GM19193 (cell line): Measurements from ENCODE around the gene ARHGAP25.

Experiments
- POLR2A ChIP-seq: IDR thresholded peaks from 4 replicates; pipeline ENCODE4 v1.6.1; 2011; ENCODE audit not compliant: insufficient read depth, insufficient read length; ENCODE audit errors: extremely low read depth

The ARHGAP25 gene

DNA sequence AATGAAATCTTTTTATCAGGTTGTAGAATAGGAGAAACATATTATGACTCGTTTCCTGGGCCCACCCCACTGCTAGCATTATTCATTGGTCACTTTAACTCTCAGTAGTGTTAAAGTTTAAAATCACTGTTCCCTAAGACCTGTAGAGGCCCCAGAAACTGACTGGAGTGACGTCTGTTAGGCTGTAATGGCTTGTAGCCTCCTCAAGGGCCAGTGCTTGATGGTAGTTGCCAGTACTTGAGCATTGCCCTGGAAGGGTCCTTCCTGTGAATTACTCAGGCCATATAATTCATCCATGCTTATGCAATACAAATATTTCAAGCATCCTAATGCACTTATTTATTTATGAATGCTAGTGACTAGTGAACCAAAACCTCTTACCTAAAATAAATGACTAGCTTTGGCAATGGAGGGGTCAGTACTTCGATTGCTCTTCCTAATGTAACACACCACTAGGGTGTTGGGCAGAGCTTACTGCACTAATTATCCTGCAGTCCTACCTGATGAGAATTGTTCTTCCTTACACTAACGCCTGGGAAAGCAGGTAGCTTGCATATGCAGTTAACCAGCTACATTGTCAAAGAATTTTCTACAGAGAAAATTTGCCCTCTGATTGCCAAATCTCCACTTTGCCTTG lies 31.2 kb downstream of the ARHGAP25 start:
- TF ChIP-seq POLR2A: no peak

DNA sequence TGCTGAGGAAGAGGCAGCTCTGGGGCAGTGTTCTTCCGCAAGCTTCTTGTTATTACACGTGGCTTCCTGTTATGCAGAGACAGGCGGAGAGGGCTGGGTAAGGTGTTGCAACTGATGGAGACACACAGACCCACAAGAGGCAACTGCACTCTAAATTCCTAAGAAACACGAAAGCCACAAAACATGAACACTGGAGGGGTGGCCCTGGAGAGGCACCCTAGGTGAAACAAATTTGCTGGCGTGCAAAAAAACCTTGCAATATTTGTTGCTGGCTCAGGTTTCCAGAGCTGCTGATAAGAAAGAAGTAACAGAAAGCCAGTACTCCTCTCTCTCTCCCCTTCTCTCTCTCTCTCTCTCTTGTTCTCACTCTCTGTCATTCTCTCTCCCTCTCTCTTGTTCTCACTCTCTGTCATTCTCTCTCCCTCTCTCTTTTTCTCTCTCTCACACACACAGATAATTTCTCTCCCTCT lies 31.8 kb downstream of the ARHGAP25 start:
- no peak for TF ChIP-seq POLR2A

DNA sequence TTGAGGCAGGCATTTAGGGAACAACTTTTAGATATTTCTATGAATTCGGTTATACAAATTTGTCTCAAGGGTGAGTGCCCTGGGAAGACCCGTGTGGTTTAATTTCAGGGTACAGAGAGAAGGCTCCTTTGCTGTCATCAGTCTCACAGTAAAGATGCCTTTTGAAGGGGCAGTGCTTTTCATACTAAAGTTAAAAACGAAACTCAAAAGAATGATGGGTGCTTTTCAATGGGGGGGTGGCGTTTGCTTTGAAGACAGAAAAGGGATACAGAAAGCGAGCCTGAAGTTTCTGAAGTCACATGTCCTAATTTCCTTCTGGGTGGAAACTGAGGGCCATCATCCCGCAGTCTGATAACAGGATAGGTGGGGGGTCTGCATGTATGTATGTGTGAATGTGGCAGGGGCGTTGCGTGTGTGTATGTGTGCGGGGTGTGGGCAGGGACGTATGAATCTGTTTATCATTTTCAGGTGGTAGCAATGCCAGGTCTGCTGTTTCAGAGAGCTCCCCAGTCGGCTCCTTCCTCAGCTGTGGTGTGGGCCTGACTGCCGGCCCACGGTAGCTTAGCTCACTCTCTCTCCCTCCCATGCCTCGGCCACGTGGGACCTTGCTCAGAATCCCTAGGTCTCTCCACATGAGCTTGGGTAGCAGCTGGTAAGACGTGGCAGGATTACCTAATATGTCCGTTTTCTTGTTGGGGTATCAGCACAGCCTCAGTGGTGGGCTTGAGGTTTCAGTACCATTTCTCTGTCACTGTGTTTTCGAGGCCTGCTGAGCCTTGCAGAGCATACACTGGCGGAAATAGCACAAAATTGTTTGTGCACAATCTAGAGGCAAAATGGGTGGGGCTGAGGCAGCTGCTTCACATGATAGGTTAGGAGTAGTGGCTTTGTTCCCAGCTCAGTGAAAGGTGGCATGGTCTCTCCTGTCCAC lies 32.7 kb downstream of the ARHGAP25 start:
- TF ChIP-seq POLR2A: no peak

DNA sequence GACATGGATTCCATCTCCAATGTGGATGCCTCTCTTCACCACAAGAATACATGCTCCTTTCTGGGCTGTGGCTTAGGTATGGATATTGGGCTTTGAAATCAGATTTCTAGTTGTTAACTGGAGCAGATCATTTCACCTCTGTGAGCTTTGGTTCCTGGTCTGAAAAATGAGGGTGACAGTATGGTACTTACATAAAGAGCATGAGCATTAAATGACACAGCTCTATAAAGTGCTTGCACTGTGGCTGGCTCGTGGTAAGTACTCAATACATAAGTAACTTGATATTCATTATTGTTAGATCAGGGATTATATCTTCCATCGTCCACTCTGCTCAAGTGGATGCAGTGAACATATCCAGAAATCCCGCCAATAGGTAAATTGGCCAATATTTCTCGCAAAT lies 33.4 kb downstream of the ARHGAP25 start:
- no peak for TF ChIP-seq POLR2A

DNA sequence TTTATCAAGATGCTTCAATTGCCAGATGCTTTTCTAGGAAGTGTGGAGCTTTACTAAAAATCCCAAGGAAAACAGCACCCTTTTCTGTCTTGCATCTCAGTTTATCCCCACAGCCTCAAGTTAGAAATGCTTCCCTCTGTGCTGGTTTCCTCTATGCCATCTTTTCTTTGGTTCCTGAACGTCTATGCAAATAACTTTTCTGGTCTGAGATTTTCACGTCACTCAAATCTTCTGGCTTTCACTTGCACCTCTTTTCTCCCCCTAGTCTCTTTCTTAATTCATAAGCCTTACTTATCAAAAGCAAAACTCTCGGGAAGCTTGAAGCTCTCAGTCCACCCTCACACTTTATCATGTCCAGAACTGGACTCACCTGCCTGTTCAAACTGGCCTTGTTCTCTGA lies 33.9 kb downstream of the ARHGAP25 start:
- TF ChIP-seq POLR2A: no peak

DNA sequence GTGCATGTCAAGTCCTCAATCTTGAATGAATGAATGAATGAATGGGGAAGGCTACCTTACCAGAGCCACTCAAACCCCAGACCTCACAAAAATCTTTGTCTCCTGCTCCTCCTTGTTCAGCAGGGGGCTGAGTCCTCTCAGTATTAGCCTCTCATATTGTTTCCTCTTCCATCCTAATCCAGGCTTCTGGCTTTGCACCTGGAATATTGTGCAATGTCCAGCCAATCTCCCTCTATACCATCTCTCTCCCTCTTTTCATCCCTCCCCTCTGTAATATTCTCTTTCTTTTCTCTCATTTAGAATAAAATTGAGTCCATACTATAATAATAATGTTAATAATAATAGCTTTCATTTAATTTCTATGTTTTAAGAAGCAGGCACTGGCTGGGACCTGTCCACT lies 34.3 kb downstream of the ARHGAP25 start:
- TF ChIP-seq POLR2A: no peak

DNA sequence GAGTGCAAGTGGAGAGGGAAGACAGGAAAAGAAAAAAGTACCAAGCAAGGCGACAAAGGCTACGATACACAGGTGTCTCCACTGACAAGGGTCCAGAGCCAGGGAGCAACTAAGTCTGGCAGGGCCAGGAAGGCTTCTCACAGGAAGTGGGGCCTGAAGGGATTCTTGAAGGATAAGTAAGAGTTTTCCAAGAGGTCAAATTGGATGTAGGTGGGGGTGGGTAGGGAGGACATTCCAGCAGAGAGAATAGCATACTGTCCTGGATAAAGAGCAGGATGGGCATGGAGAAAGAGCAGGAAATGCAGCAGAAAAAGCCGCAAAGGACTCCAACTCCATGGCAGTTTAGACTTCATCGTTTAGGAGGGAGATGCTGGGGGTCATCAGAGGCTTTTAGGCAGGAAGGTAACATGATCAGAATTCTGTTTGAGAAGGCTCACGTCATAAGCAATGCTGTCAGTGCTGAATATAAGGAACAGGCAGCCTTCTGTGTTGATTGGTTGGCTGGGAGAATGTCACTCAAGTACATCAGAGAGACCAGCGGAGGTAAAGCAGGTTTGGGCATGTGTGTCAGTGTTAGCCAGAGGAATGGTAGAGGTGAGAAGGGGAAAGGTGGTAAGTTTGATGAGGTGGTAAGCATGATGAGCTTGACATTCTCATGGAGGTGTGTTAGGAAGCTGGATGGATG lies 35.1 kb downstream of the ARHGAP25 start:
- no peak for TF ChIP-seq POLR2A

DNA sequence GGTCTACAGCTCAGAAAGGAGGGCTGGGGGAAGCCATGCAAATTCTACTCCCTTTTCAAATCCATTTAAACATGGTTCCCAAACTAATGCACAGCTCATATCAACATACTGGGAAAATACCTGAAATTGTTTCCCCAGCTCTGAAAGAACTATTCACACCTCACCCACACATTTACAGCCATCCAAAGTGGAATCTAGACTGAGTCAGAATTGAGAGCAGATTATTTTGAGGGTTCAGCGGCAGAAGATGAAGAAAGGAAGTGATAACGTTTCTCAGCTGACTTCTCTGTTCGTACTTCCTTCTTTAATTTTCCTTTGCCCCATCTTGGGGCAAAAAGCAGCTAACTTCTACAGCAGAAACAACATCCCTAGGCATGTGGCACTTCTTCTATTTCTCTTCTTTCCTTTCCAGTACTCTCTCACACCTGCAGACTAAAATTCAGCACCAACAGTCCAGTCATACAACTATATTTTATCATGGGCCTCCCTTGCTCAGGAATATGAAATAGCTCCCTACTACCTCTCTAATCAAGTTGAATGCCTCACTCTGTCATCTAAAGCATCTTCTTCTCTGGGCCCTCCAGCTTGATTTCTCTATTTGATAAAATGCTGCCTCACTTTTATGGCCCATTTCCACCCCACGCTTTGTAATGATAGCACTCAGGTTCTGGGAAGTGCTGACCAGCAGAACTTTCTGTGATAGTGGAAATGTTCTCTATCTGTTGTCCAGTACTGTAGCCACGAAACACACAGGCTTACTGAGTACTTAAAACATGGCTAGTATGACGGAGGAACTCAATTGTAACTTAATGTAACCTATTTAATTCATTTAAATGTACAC lies 35.9 kb downstream of the ARHGAP25 start:
- TF ChIP-seq POLR2A: no peak

DNA sequence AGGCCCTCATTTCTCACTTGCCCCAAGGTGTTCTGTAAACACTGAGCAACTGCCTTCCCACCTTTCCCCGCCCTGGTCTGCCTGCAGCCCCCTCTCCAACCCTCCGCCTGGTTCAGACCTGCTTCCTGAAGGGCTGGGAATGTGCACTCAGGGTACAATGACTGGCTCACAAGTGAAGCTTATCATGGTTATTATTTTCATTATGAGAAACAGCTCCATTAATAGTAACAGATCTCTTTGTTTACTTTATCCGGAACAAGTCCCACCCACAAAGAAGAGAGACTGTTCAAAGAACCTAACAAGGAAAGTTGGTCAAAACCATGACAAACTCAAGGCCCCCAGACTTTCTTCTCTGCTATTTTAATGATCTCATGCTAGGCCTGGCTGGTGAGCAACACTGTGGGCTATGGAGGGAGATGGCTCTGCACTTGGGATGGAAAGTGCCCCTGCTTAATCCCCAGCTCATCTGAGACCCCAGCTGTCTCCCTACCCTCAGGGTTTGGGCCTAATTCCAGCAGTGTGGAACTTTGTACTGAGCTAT lies 36.7 kb downstream of the ARHGAP25 start:
- no peak for TF ChIP-seq POLR2A

DNA sequence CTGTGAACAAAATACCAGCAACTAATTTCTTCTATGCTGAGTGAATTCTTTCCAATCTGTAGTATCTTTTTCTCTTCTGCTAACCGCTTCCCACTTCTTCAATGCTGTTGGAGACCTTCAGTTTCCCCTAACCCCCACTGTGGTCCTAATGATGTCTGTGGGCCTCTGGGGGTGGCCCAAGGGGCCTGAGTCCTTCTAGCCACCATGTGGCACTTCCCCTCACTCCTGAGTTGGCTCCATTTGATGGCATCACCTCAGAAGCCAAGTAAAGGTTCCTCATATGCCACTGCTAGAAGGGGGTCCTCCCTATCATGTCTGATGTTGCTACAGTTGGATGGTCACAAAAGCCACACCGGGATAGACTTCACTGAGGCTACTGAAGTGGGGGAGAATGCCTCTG lies 37.5 kb downstream of the ARHGAP25 start:
- no peak for TF ChIP-seq POLR2A

DNA sequence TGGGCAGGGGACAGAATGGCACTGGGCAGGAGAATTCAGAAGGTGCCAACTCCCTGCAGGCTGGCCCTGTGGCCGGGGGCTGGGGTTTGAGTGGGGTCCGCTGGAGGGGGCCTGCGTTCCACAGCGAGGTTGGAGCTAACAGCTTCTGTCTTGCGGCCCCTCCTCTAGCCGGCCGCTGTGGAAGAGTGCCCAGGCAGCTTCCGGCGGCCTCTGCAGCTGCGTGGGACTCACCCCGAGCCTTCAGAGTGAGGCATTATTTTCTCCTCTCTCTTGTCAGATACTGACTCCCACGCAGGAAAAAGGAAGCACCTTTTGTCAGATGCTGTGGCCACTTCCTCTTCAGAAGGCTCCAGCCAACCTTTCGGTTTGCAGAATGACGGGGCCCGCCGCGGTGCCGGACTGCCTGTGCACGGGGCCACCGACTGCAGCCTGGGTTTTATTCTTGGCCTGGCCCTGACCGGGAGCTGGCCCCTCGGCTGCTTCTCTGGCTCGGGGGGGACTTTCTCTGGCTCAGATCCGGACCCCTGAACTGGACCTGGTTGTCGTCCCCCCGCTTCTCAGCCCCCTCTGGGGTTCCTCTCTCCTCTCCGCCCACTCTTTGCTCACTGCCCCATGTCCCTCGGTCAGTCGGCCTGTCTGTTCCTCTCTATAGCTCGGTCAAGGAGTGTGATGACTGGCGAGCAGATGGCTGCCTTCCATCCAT lies 40.1 kb downstream of the ARHGAP25 start:
- peak; percentile 11 for TF ChIP-seq POLR2A

DNA sequence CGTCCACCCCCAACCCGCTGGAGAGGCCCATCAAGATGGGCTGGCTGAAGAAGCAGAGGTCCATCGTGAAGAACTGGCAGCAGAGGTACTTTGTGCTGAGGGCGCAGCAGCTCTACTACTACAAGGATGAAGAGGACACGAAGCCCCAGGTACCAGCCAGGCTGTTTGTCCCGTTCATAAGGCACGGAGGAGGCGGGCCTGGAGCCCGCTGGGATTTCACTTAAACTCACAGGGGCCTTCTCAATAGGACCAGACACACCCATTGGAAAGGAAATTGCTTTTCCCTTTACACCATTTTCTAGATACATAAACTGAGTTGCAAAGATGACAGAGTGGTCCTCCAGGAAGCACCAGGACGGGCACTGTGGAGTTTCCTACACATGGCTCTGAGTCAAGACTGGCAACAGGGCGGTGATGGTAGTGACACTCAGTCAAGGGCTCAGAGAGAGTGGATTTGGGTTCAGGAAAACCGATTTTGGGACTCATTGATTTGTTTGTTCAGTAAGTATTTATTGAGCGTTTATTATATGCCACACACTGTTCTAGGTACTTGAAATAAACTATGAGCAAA lies 40.7 kb downstream of the ARHGAP25 start:
- no peak for TF ChIP-seq POLR2A

DNA sequence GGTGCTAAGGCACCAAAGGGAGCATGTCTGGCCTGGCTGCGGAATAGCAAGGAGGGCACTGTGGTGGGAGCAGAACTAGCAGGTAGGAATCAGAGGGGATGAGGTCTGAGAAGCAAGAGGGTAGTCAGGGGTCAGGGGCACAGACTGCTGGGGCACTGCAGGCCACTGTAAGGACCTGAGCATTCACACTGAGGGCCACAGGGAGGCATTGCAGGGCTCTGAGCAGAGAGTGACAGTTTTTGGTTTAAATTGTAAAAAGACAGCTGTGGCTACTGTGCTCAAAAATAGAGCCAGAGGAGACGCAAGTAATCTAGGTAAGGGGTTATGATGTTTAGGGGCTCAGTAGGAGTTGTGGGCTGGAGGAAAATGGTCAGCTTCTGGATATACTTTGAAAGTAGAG lies 41.5 kb downstream of the ARHGAP25 start:
- TF ChIP-seq POLR2A: no peak
